HT-29 (cell line): ENCODE results near the gene PCDHA7. TPM values are rescaled to one million over a fixed set of nuclear protein-coding genes. Genes with fewer than 3 reads are reported as not detected.
"Not testable (repeated sequence)": the region's sequence is repeated elsewhere in the genome, so short reads cannot be mapped to it uniquely, and the experiment has no call there.

Source experiments
- DNase-seq: peaks from one replicate; pipeline ENCODE4 v3.0.0-alpha.2; 2015; ENCODE audit warnings: low spot score
- total RNA-seq: library from RNA; depleted of rRNA; stranded (reverse); fragments of >200 nt; shearing (Covaris generic); gene quantifications from 2 replicates; pipeline ENCODE4 v1.2.3, GENCODE V29; 2014; rRNA removed

The PCDHA7 gene
- total RNA-seq, 1 experiment from 2014 or later: not detected

DNA sequence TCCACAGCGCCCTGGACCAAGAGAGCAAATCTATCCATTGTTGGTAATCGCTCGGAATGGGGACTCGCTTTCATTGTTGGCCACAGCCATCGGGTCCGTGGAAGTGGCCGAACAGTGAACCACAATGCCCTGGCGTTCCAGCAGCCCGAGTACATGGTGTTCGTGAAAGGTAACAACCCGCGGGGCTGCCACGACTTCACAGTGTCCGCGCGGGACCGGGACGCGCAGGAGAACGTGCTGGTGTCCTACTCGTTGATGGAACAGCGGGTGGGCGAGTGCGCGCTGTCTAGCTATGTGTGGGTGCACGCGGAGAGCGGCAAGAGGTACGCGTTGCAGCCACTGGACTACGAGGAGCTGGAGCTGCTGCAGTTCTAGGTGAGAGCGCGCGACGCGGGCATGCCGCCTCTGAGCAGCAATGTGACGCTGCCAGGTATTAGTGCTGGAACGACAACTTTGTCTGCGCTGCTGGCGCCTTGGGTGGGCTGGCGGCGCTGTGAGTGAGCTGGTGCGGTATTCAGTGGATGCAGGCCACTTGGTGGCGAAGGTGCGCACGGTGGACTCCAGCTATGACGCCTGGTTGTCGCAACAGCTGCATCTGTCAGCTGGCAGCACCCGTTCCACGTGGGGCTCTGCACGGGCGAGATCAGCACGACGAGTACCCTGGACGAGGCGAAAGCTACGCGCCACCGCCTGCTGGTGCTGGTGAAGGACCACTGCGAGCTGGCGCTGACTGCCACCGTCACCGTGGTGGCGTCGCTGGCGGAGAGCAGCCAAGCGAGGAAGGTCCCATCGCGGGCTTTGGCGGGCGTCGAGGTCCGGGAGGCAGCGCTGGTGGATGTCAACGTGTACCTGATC lies 28.6 kb downstream of the PCDHA7 start:
- no peak for DNase-seq

- DNase-seq: peak; percentile 9
Observed at GRCh38 chr5:140868721-140869554, 34.9 kb downstream of the PCDHA7 start, which contains the start of gene PCDHA11. PCDHA11 (plus strand) TSS chr5:140868957; CDS start chr5:140869104, 147 bp downstream.

DNA sequence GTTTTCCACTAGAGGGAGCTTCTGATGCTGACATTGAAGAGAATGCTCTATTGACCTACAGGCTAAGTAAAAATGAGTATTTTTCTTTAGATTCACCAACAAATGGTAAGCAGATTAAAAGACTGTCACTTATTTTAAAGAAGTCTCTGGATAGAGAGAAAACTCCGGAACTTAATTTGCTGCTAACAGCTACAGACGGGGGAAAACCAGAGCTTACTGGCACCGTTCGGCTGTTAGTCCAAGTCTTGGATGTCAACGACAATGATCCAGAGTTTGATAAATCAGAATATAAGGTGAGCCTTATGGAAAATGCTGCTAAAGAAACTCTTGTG lies 35.5 kb downstream of the PCDHA7 start:
- no peak for DNase-seq

DNA sequence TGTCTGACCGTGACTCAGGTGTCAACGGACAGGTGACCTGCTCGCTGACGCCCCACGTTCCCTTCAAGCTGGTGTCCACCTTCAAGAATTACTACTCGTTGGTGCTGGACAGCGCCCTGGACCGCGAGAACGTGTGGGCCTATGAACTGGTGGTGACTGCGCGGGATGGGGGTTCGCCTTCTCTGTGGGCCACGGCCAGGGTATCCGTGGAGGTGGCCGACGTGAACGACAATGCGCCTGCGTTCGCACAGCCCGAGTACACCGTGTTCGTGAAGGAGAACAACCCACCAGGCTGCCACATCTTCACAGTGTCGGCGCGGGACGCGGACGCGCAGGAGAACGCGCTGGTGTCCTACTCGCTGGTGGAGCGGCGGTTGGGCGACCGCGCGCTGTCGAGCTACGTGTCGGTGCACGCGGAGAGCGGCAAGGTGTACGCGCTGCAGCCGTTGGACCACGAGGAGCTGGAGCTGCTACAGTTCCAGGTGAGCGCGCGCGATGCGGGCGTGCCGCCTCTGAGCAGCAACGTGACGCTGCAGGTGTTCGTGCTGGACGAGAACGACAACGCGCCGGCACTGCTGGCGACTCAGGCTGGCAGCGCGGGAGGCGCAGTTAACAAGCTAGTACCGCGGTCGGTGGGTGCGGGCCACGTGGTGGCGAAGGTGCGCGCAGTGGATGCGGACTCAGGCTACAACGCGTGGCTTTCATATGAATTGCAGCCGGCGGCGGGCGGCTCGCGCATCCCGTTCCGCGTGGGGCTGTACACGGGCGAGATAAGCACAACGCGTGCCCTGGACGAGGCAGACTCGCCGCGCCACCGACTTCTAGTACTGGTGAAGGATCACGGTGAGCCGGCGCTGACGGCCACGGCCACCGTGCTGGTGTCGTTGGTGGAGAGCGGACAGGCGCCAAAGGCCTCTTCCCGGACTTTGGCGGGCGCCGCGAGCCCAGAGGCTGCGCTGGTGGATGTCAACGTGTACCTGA lies 36.4 kb downstream of the PCDHA7 start:
- DNase-seq: no peak

GRCh38 chr5:140875085-140876065 lies 41.3 kb downstream of the PCDHA7 start, which contains the start of gene PCDHA12:
PCDHA12 (plus strand) TSS chr5:140875308; CDS start chr5:140875473, 165 bp downstream.
- DNase-seq: no peak

DNA sequence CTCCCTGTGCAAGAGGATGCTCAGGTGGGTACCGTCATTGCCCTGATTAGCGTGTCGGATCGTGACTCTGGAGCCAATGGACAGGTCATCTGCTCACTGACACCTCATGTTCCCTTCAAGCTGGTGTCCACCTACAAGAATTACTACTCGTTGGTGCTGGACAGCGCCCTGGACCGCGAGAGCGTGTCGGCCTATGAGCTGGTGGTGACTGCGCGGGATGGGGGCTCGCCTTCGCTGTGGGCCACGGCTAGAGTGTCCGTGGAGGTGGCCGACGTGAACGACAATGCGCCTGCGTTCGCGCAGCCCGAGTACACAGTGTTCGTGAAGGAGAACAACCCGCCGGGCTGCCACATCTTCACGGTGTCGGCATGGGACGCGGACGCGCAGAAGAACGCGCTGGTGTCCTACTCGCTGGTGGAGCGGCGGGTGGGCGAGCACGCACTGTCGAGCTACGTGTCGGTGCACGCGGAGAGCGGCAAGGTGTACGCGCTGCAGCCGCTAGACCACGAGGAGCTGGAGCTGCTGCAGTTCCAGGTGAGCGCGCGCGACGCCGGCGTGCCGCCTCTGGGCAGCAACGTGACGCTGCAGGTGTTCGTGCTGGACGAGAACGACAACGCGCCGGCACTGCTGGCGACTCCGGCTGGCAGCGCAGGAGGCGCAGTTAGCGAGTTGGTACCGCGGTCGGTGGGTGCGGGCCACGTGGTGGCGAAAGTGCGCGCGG lies 42.6 kb downstream of the PCDHA7 start:
- DNase-seq: not testable (repeated sequence)

DNA sequence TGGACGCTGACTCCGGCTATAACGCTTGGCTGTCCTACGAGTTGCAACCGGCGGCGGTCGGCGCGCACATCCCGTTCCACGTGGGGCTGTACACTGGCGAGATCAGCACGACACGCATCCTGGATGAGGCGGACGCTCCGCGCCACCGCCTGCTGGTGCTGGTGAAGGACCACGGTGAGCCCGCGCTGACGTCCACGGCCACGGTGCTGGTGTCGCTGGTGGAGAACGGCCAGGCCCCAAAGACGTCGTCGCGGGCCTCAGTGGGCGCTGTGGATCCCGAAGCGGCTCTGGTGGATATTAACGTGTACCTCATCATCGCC lies 43.2 kb downstream of the PCDHA7 start:
- DNase-seq: no peak

GRCh38 chr5:140881889-140882590 lies 48.0 kb downstream of the PCDHA7 start, which contains the start of gene PCDHA13:
PCDHA13 (plus strand) TSS chr5:140882124; CDS start chr5:140882269, 145 bp downstream.
- no peak for DNase-seq

DNA sequence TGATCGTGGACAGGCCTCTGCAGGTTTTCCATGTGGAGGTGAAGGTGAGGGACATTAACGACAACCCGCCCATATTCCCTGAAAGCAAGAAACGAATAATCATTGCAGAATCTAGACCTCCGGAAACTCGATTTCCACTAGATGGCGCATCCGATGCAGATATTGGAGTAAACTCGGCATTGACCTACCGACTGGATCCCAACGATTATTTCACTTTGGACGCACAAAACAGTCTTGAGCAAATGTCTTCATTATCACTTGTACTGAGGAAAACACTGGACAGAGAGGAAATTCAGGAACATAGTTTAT lies 48.5 kb downstream of the PCDHA7 start:
- DNase-seq: peak; percentile 42

GRCh38 chr5:140883373-140883772 lies 49.3 kb downstream of the PCDHA7 start:
- DNase-seq: no peak

GRCh38 chr5:140883927-140884697 lies 50.0 kb downstream of the PCDHA7 start:
- no peak for DNase-seq

Other genes starting within 250 kb of the PCDHA7 start
- 8.0 and 12.2 TPM in 2 replicates for gene CD14, start 201.1 kb upstream of the PCDHA7 start, total RNA-seq
- 39.5 and 52.2 TPM in 2 replicates for gene TMCO6, start 194.8 kb upstream of the PCDHA7 start, total RNA-seq
- gene NDUFA2, start 186.6 kb upstream of the PCDHA7 start, total RNA-seq: 112 and 134 TPM in 2 replicates
- gene IK, start 186.4 kb upstream of the PCDHA7 start, total RNA-seq: 48.3 and 62.7 TPM in 2 replicates
- 39.1 and 45.8 TPM in 2 replicates for gene WDR55, start 169.4 kb upstream of the PCDHA7 start, total RNA-seq
- gene DND1, start 160.7 kb upstream of the PCDHA7 start, total RNA-seq: 2.7 and 2.9 TPM in 2 replicates
- 70.2 and 70.8 TPM in 2 replicates for gene HARS1, start 142.9 kb upstream of the PCDHA7 start, total RNA-seq
- 20.4 and 24.0 TPM in 2 replicates for gene HARS2, start 142.8 kb upstream of the PCDHA7 start, total RNA-seq
- 26.8 and 29.3 TPM in 2 replicates for gene ZMAT2, start 133.8 kb upstream of the PCDHA7 start, total RNA-seq
- gene PCDHA1, start 48.1 kb upstream of the PCDHA7 start, total RNA-seq: not detected in 2 replicates
- 0.05 TPM in 1 of 2 replicates, not detected in the other for gene PCDHA2, start 39.4 kb upstream of the PCDHA7 start, total RNA-seq
- gene PCDHA3, start 33.2 kb upstream of the PCDHA7 start, total RNA-seq: not detected in 2 replicates
- gene PCDHA4, start 27.2 kb upstream of the PCDHA7 start, total RNA-seq: not detected in 2 replicates
- gene PCDHA5, start 12.7 kb upstream of the PCDHA7 start, total RNA-seq: not detected in 2 replicates
- not detected in 2 replicates for gene PCDHA6, start 6.3 kb upstream of the PCDHA7 start, total RNA-seq
- not detected in 2 replicates for gene PCDHA8, start 6.9 kb downstream of the PCDHA7 start, total RNA-seq
- gene PCDHA9, start 14.1 kb downstream of the PCDHA7 start, total RNA-seq: not detected in 2 replicates
- 0.25 TPM in 1 of 2 replicates, not detected in the other for gene PCDHA10, start 21.6 kb downstream of the PCDHA7 start, total RNA-seq
- gene PCDHA11, start 34.7 kb downstream of the PCDHA7 start, total RNA-seq: not detected in 2 replicates
- 0.13 TPM in 1 of 2 replicates, not detected in the other for gene PCDHA12, start 41.0 kb downstream of the PCDHA7 start, total RNA-seq
- not detected in 2 replicates for gene PCDHA13, start 47.9 kb downstream of the PCDHA7 start, total RNA-seq
- gene PCDHAC1, start 92.0 kb downstream of the PCDHA7 start, total RNA-seq: not detected in 2 replicates
- 0.03 and 0.10 TPM in 2 replicates for gene PCDHAC2, start 132.2 kb downstream of the PCDHA7 start, total RNA-seq
- gene PCDHB1, start 217.1 kb downstream of the PCDHA7 start, total RNA-seq: not detected in 2 replicates